HCT116 (cell line): ENCODE results near the gene SCAI. TPM values are rescaled to one million over a fixed set of nuclear protein-coding genes. Genes with fewer than 3 reads are reported as not detected.

ENCODE experiments used
- ATAC-seq: fragments of 200-7000 bp; cut with Tn5 transposase; 2 replicates; pipeline ENCODE4 v1.9.1; 2020; ENCODE audit warnings: mild to moderate bottlenecking, moderate library complexity
- BruUV-seq: library from RNA; stranded (reverse); fragments of 400-500 nt; replicated peaks from 2 replicates; lab custom pipeline; 2021; lab: Mats Ljungman, UMichigan
- CTCF ChIA-PET: fragments of 300-600 bp; sonication (Branson Sonifier 250); formaldehyde crosslinking; loops from one replicate; lab custom pipeline; 2021; ENCODE audit warnings: antibody characterized with exemption; lab: Charles Lee
- POLR2A ChIA-PET: fragments of 300-600, 350-600 bp; sonication (Branson Sonifier 250); formaldehyde crosslinking; loops from one replicate; lab custom pipeline; 2021; ENCODE audit warnings: antibody characterized with exemption; lab: Charles Lee
- RAD21 ChIA-PET, 2 experiments: fragments of 300-600 bp; sonication (Branson Sonifier 250); formaldehyde crosslinking; loops; one replicate each; lab custom pipeline; 2023; ENCODE audit warnings: low total read pairs in 2 of 2; ENCODE audit not compliant: uncharacterized antibody in 2 of 2, unreplicated experiment in 2 of 2, low non-redundant PET in 1 of 2; lab: Charles Lee
- DNase-seq: peaks from one replicate; pipeline ENCODE4 v3.0.0-alpha.2; 2010; ENCODE audit warnings: low read depth, low spot score
- H2AFZ ChIP-seq: fragments of 200-600 bp; shearing (Covaris generic), sonication (generic); 2 replicates; pipeline ENCODE4 v1.6.1; 2017; ENCODE audit warnings: low read depth, mixed run types, mixed read lengths, antibody characterized with exemption, low read length; ENCODE audit not compliant: poor library complexity, severe bottlenecking
- H3K27ac ChIP-seq: 2 replicates; pipeline ENCODE4 v1.5.1; 2012; ENCODE audit warnings: low read depth, low read length
- H3K27me3 ChIP-seq: fragments of 200-600 bp; sonication (generic); 2 replicates; pipeline ENCODE4 v1.6.1; 2016; ENCODE audit warnings: mixed run types, low read length, mixed read lengths; ENCODE audit not compliant: insufficient read depth
- H3K36me3 ChIP-seq, 2 experiments: fragments of 200-500 bp in 1 of 2; fragments of 200-600 bp in 1 of 2; sonication (Bioruptor generic) in 1 of 2; sonication (generic) in 1 of 2; 2 replicates each; pipeline versions ENCODE4 v1.5.1 to v1.6.1; 2014 to 2016; ENCODE audit warnings: low read length in 2 of 2, inconsistent platforms in 1 of 2, mixed read lengths in 1 of 2, mixed run types in 1 of 2; ENCODE audit not compliant: insufficient read depth in 2 of 2, control insufficient read depth in 1 of 2
- H3K4me1 ChIP-seq, 2 experiments: fragments of 200-600 bp in 1 of 2; sonication (generic) in 1 of 2; 2 replicates each; pipeline versions ENCODE4 v1.5.1 to v1.6.1; 2012 to 2017; ENCODE audit warnings: low read length in 2 of 2, inconsistent platforms in 1 of 2, mild to moderate bottlenecking in 1 of 2, mixed read lengths in 1 of 2, mixed run types in 1 of 2, moderate library complexity in 1 of 2; ENCODE audit not compliant: insufficient read depth in 2 of 2, control insufficient read depth in 1 of 2
- H3K4me2 ChIP-seq: fragments of 200-600 bp; sonication (generic); 2 replicates; pipeline ENCODE4 v1.6.1; 2017; ENCODE audit warnings: mixed run types, low read length, mixed read lengths
- H3K4me3 ChIP-seq, 2 experiments: fragments of 200-600 bp in 1 of 2; sonication (generic) in 1 of 2; replicated peaks in 1 of 2; 2 replicates each; pipeline ENCODE4 v1.5.1; 2011 to 2016; ENCODE audit warnings: low read length in 2 of 2, control low read depth in 1 of 2, low read depth in 1 of 2, mild to moderate bottlenecking in 1 of 2, mixed read lengths in 1 of 2, mixed run types in 1 of 2
- H3K79me2 ChIP-seq: fragments of 200-600 bp; sonication (generic); 2 replicates; pipeline ENCODE4 v1.6.1; 2017; ENCODE audit warnings: mild to moderate bottlenecking, mixed run types, low read length, moderate library complexity, mixed read lengths; ENCODE audit not compliant: insufficient read depth
- H3K9ac ChIP-seq: fragments of 200-600 bp; sonication (generic); 2 replicates; pipeline ENCODE4 v1.6.1; 2016; ENCODE audit warnings: low read length, mixed read lengths
- H3K9me2 ChIP-seq: fragments of 200-600 bp; sonication (generic), shearing (Covaris generic); 2 replicates; pipeline ENCODE4 v1.6.1; 2017; ENCODE audit warnings: mixed run types, mild to moderate bottlenecking, moderate library complexity; ENCODE audit not compliant: insufficient read depth
- H3K9me3 ChIP-seq, 2 experiments: fragments of 200-500 bp in 1 of 2; fragments of 200-600 bp in 1 of 2; sonication (Bioruptor generic) in 1 of 2; sonication (generic) in 1 of 2; 2 replicates each; pipeline ENCODE4 v1.6.1; 2014 to 2017; ENCODE audit warnings: low read length in 2 of 2, mixed read lengths in 2 of 2, inconsistent platforms in 1 of 2, low read depth in 1 of 2, mild to moderate bottlenecking in 1 of 2, mixed run types in 1 of 2, moderate library complexity in 1 of 2; ENCODE audit not compliant: control insufficient read depth in 1 of 2, insufficient read depth in 1 of 2
- H4K20me1 ChIP-seq: fragments of 200-600 bp; sonication (generic), shearing (Covaris generic); 2 replicates; pipeline ENCODE4 v1.6.1; 2017; ENCODE audit warnings: mixed run types, mild to moderate bottlenecking, moderate library complexity; ENCODE audit not compliant: insufficient read depth
- CTCF ChIP-seq, 3 experiments: fragments of 200-600 bp in 1 of 3; sonication (generic) in 1 of 3; IDR thresholded peaks in 2 of 3; conservative IDR thresholded peaks in 1 of 3; 2 replicates each; pipeline ENCODE4 v1.5.1; 2012 to 2017; ENCODE audit warnings: low read depth in 2 of 3, low read length in 2 of 3, antibody characterized with exemption in 1 of 3, borderline replicate concordance in 1 of 3, control low read depth in 1 of 3, mild to moderate bottlenecking in 1 of 3, mixed read lengths in 1 of 3, mixed run types in 1 of 3, moderate library complexity in 1 of 3; ENCODE audit not compliant: insufficient read depth in 1 of 3
- ELF1 ChIP-seq: IDR thresholded peaks from 2 replicates; pipeline ENCODE4 v1.6.1; 2012; ENCODE audit warnings: low read depth, borderline replicate concordance
- intact Hi-C: fragments of 100-400 bp; cut with micrococcal nuclease; formaldehyde crosslinking; loops from 2 replicates; pipeline ENCODE4 v1.10.0; 2022
- total RNA-seq: library from RNA; stranded (reverse); gene quantifications from one replicate; pipeline ENCODE4 v1.2.1, GENCODE V29; 2021; ENCODE audit not compliant: unreplicated experiment

The SCAI gene
- total RNA-seq, 1 experiment from 2014 or later = 14.0 TPM

- intact Hi-C loops = no loop called here
- peak; percentile 2 for DNase-seq
- H3K9me3 ChIP-seq = no peaks in the 10 kb centered on the region
- peak overlapping the region; percentile 88 for H3K4me2 ChIP-seq
- TF ChIP-seq ELF1 = no peak
- peak in 1 of 3 experiments; percentile 16; a peak in 1 of 6 replicates for TF ChIP-seq CTCF (IDR thresholded peaks at IDR 0.05 in 2 of 3, conservative IDR thresholded peaks at IDR 0.05 in 1 of 3; ENCODE audit: borderline replicate concordance in 1 of 3, insufficient read depth in 1 of 3, low read depth in 2 of 3, low read length in 2 of 3)
- no peaks in the 10 kb centered on the region for H3K9me2 ChIP-seq
- peak; percentile 12 for ATAC-seq
- BruUV-seq = no TSS peak
- no peaks in the 10 kb centered on the region for H3K27me3 ChIP-seq
- H3K27ac ChIP-seq = peak overlapping the region; percentile 83
- H2AFZ ChIP-seq = no peak overlapping the region
- no peaks in the 10 kb centered on the region for H3K36me3 ChIP-seq
- peak overlapping the region; percentile 73 to 88 for H3K4me3 ChIP-seq
- ChIA-PET RAD21 (no interaction called here), CTCF (interaction anchor here (0.6 kb wide), 1 partner anchor 441 kb away, joined by 3 read pairs; no protein-coding TSS in a partner anchor), POLR2A (no interaction called here)
- peaks cover 9 to 15% of the 10 kb centered on the region in 2 experiments; a peak in 3 of 4 replicates for H3K4me1 ChIP-seq
- peak overlapping the region; percentile 85 for H3K9ac ChIP-seq
- 0 out of 2 replicates have a peak, but pooled peaks cover 7% of the 10 kb centered on the region for H3K79me2 ChIP-seq
- H4K20me1 ChIP-seq = no peaks in the 10 kb centered on the region
Observed at GRCh38 chr9:124941679-124942561, 201.4 kb downstream of the SCAI start.
